Measurements from ENCODE around the gene C15orf39. TPM values are rescaled to one million over a fixed set of nuclear protein-coding genes. Genes with fewer than 3 reads are reported as not detected.
"Not testable (repeated sequence)": the region's sequence is repeated elsewhere in the genome, so short reads cannot be mapped to it uniquely, and the experiment has no call there.

Gene C15orf39
- total RNA-seq, 1 donor from 2014 or later, result 12.9 TPM

- intact Hi-C loops (cut with DNase I), result no loop called here
- no peak for DNase-seq (ENCODE audit: low spot score)
Observed at GRCh38 chr15:75207618-75208500, 6.2 kb downstream of the C15orf39 start.

GRCh38 chr15:75208501-75209288 is 7.0 kb downstream of the C15orf39 start:
- DNase-seq (ENCODE audit: low spot score), result no peak
- intact Hi-C loops (cut with DNase I), result no loop called here

- intact Hi-C loops (cut with DNase I), result no loop called here
- no peak for DNase-seq (ENCODE audit: low spot score)
Observed at GRCh38 chr15:75209289-75209676, 7.6 kb downstream of the C15orf39 start.

- intact Hi-C loops (cut with DNase I), result loop anchor here (10.0 kb wide), 1 partner anchor 114 kb away; no protein-coding TSS in a partner anchor
- no peak for DNase-seq (ENCODE audit: low spot score)
Observed at GRCh38 chr15:75210811-75211230, 9.1 kb downstream of the C15orf39 start.

GRCh38 chr15:75211436-75212199 is 9.9 kb downstream of the C15orf39 start:
- intact Hi-C loops (cut with DNase I), result loop anchor here (10.0 kb wide), 1 partner anchor 113 kb away; no protein-coding TSS in a partner anchor

GRCh38 chr15:75212200-75212858 is 10.6 kb downstream of the C15orf39 start:
- intact Hi-C loops (cut with DNase I), result loop anchor here (10.0 kb wide), 1 partner anchor 112 kb away; no protein-coding TSS in a partner anchor
- DNase-seq (ENCODE audit: low spot score), result no peak

More at GRCh38 chr15:75211436-75212199, 9.9 kb downstream of the C15orf39 start:
- DNase-seq (ENCODE audit: low spot score), result no peak

- intact Hi-C loops (cut with DNase I), result loop anchor here (10.0 kb wide), 1 partner anchor 112 kb away; no protein-coding TSS in a partner anchor
- DNase-seq (ENCODE audit: low spot score), result no peak
Observed at GRCh38 chr15:75213212-75213767, 11.6 kb downstream of the C15orf39 start.

- DNase-seq (ENCODE audit: low spot score), result no peak
- intact Hi-C loops (cut with DNase I), result loop anchor here (10.0 kb wide), 1 partner anchor 111 kb away; no protein-coding TSS in a partner anchor
Observed at GRCh38 chr15:75213768-75214221, 12.1 kb downstream of the C15orf39 start.

- DNase-seq (ENCODE audit: low spot score), result no peak
- intact Hi-C loops (cut with DNase I), result loop anchor here (10.0 kb wide), 1 partner anchor 110 kb away; no protein-coding TSS in a partner anchor
Observed at GRCh38 chr15:75214293-75215096, 12.8 kb downstream of the C15orf39 start.

GRCh38 chr15:75215107-75216004 is 13.7 kb downstream of the C15orf39 start:
- DNase-seq (ENCODE audit: low spot score), result no peak
- intact Hi-C loops (cut with DNase I), result loop anchor here (10.0 kb wide), 1 partner anchor 109 kb away; no protein-coding TSS in a partner anchor

GRCh38 chr15:75217012-75217411 is 15.3 kb downstream of the C15orf39 start:
- intact Hi-C loops (cut with DNase I), result loop anchor here (10.0 kb wide), 1 partner anchor 108 kb away; no protein-coding TSS in a partner anchor
- DNase-seq (ENCODE audit: low spot score), result no peak

- DNase-seq (ENCODE audit: low spot score), result not testable (repeated sequence)
- intact Hi-C loops (cut with DNase I), result loop anchor here (10.0 kb wide), 1 partner anchor 107 kb away; no protein-coding TSS in a partner anchor
Observed at GRCh38 chr15:75217574-75217973, 15.9 kb downstream of the C15orf39 start.

- DNase-seq (ENCODE audit: low spot score), result not testable (repeated sequence)
- intact Hi-C loops (cut with DNase I), result loop anchor here (10.0 kb wide), 1 partner anchor 105 kb away; no protein-coding TSS in a partner anchor
Observed at GRCh38 chr15:75219507-75219929, 17.8 kb downstream of the C15orf39 start.

- intact Hi-C loops (cut with DNase I), result no loop called here
- no peak for DNase-seq (ENCODE audit: low spot score)
Observed at GRCh38 chr15:75223688-75224087, 22.0 kb downstream of the C15orf39 start.

- DNase-seq (ENCODE audit: low spot score), result no peak
- intact Hi-C loops (cut with DNase I), result no loop called here
Observed at GRCh38 chr15:75224281-75224680, 22.6 kb downstream of the C15orf39 start.

- intact Hi-C loops (cut with DNase I); DNase-seq (ENCODE audit: low spot score): not testable (repeated sequence)
Observed at GRCh38 chr15:75225102-75225836, 23.6 kb downstream of the C15orf39 start.

Measured in cardiac septum (tissue), 1 donor.